Endometrium (tissue), 2 donors: ENCODE results near the gene GRM2.

Experiments
- FAIRE-seq: peaks from 2 replicates; lab custom pipeline; 2012; peaks lifted over from hg19 to GRCh38; lab: Jason Lieb, UNC
- donor health status: control.
- donor health status: control.

The GRM2 gene

DNA sequence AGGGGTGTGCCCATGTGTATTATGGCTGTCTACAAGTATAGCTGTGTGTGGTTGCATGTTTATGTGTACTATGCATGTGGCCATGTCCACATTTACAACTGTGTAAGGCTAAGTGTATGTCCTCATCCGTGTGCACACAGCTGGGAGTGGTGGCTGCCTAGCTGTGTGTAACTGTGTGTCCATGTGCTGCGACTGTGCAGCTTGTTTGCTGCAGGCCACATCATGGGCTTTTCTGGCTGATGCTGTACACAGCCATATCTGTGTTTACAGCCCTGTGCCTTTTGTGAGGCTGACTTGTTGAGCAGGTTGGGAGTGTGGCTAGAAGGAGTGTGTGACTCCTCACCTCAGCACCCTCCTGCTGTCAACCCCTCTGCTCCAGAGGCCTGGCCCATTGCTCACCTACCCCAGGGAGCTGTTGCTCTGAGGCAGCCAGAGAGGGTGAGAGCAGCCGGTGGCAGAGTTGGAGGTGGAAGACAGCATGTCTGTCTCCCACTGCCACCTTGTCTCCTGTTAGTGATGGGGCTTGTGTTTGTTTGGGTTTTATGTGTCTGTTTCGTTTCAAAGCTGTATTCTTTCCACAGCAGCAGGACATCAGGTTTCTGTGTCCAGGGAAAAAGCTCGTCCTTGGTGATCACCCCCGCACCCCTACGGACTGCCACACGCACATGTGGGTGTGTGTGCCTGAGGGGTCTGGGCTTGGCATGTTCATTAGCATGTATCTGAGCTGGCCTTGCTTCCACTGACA lies 1.4 kb upstream of the GRM2 start:
- no peak for FAIRE-seq

DNA sequence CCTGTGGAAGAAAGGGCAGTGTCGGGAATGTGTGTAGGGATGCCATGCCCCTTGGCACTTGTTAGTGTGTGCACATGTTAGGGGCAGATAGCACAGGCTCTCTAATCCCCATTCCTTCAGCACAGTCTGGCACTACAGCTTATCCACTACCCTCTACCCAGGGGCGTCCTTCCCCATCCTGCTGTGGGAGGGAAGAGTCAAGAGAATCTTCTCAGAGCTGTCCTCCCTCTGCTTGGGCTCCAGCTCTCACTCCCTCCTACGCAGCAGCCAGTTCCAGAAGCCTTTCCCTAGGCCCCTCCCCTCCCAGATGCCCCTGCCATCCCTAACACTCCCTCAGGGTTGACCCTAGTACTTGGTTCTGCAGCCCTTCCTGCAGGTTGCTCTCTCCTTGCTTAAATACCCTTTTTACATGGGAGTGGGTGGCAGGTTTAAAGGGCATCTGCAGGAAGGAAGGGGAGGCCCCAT lies 815 bp upstream of the GRM2 start:
- no peak for FAIRE-seq

- no peak for FAIRE-seq
Observed at GRCh38 chr3:51708216-51708845, 1.5 kb downstream of the GRM2 start.

DNA sequence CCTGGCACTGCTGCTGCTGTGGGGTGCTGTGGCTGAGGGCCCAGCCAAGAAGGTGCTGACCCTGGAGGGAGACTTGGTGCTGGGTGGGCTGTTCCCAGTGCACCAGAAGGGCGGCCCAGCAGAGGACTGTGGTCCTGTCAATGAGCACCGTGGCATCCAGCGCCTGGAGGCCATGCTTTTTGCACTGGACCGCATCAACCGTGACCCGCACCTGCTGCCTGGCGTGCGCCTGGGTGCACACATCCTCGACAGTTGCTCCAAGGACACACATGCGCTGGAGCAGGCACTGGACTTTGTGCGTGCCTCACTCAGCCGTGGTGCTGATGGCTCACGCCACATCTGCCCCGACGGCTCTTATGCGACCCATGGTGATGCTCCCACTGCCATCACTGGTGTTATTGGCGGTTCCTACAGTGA lies 2.1 kb downstream of the GRM2 start:
- FAIRE-seq = no peak

GRCh38 chr3:51709675-51710074 lies 2.8 kb downstream of the GRM2 start:
- no peak for FAIRE-seq

DNA sequence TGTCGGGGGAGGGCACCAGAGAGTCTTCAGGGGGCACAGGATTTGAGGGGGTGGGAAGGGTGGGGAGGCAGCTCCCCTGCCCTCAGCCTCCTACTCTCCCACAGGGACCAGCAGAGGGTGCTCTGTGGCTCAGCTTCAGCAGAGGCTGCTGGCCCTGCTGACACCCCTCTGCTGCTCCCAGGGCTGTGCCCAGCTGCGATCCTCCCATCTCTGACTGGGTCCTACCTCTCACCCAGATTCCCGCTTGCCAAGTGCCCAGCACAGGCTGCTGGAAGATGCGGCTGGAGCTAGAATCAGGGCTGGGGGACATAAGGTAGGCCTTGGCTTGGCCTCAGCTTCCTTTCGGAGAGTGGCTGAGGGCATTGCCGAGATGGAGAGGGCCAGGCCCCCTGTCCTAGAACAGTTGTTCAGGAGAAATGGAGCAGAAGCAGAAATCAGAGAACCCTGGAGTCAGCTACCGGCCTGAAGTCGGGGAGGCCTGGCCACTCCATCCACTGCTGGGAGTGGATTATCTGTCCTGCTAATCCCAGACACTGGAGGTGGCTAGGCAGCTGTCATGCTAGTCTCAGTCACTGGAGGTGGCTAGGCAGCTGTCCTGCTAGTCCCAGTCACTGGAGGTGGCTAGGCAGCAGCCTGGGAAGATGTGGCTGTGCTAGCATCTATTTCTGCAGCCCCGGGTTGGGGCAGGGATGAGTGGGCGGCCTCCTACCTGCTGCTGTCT lies 3.9 kb downstream of the GRM2 start:
- FAIRE-seq = no peak

- FAIRE-seq = no peak
Observed at GRCh38 chr3:51711352-51712037, 4.6 kb downstream of the GRM2 start.

GRCh38 chr3:51712038-51712420 lies 5.2 kb downstream of the GRM2 start:
- no peak for FAIRE-seq

GRCh38 chr3:51712511-51712931 lies 5.7 kb downstream of the GRM2 start:
- FAIRE-seq = no peak

- no peak for FAIRE-seq
Observed at GRCh38 chr3:51712963-51713362, 6.1 kb downstream of the GRM2 start.

- FAIRE-seq = no peak
Observed at GRCh38 chr3:51715231-51715976, 8.5 kb downstream of the GRM2 start.

DNA sequence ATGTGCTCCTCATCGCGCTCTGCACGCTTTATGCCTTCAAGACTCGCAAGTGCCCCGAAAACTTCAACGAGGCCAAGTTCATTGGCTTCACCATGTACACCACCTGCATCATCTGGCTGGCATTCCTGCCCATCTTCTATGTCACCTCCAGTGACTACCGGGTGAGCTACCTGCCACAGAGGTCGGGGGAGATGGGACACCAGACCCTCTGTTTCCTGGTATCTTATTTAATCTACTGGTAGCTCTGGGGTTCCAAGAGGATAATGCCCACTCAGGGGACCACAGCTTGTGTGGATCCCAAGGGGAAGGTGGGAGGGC lies 9.1 kb downstream of the GRM2 start:
- no peak for FAIRE-seq

DNA sequence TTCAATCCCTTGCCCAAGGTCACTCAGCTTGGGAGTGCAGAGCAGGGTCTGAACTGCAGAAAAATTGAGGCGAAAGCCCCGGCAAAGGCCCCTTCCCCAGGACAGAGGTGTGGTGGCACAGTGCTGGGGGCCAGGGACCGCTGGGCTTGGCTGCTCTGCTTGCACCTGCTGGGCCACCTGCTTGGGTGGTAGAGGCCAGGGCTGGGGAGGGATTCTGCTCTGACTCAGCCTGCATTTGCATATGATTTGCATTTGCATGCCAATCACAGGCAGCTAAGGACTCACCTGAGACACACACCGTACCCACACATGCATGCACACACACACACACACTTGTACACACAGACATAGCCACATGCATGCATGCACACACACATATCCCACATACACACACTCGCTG lies 9.9 kb downstream of the GRM2 start:
- FAIRE-seq = no peak

GRCh38 chr3:51717446-51717845 lies 10.6 kb downstream of the GRM2 start:
- no peak for FAIRE-seq

DNA sequence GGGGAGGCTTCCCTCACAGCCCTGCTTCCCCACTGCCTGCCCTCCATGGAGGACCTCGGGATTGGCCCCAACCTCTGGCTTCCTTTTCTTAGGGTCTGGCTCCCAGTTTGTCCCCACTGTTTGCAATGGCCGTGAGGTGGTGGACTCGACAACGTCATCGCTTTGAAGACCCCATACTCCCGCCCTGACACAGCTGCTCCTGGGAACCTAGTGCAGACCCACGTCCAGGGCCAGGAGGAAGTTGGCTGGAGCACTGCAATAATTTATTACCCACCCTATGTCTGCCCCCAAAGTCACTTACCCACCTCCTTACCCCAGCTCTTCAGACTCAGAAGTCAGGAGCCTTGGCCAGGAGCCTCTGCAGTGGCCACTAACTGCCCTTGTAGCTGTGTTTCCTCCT lies 11.1 kb downstream of the GRM2 start:
- no peak for FAIRE-seq

DNA sequence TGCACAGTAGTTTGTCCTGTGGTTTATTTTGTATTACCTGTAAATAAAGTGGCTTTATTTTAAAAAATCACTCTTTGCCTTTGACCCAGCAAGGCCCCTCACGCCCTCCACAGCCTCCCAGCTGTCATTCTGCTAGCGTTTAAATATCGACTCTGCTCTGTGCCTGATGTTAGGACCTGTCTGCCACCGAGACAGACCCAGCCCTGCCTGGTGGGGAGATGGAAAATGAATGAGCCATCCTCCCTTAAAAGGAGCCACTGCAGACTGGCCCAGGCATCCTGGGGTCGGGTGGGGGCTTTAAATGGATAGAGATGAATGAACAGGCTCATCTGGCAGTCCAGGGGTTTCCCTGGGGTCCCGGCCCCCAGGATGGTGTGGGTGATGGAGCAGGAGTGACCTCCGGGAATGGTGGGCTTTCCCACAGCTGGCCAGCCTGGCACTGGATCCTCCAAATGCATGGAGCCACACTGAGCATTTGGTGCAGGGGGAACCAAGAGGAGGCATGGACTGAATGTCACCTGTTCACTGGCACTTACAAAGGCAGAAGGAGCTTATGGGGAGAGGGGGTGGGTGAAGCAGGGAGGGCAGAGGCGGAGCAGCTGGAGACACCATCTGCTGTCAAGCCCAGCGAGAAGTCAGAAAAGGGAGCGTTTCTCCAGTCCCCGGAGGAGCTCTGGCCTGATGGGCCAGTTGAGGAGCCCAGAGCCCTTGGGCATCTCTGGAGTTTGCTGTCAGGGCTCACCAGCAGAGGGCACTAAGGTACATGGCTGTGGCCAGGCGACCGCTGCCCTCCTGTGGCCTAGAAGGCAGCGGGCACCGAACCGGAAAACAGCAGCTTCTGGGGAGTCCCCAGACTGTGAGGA lies 11.9 kb downstream of the GRM2 start:
- FAIRE-seq = no peak

- FAIRE-seq = no peak
Observed at GRCh38 chr3:51719410-51720025, 12.7 kb downstream of the GRM2 start.

GRCh38 chr3:51720292-51721061 lies 13.6 kb downstream of the GRM2 start:
- no peak for FAIRE-seq

DNA sequence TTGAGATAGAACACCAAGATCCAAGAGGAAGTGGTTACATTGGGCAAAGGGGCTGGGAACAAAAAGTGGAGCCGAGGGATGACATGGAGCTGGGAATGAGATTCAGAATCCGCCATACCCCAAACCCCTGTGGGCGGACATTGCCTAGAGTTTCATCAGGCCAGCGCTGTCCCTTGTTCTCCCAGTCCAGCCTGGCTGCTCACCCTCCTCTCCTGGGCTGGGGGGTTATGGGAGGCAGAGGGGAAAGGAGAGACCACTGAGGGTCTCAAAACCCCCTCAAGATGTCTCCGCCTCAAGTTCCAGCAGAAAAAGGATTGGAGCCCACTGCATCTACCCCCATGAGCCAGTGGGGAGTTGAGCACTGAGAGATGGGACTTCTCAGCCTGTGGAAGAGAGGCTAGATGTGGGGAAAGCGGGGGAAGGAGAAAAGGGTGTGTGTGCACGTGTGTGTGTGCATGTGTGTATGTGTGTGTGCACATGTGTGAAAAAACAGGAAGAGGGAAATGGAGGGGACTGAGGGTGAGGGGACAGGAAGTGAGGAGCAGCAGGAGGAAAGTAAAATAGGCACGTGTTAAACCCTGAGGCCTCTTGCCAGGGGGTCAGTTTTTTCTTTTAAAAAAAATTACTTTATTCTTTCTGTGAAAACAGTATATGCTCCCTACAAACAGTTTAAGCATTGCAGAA lies 14.3 kb downstream of the GRM2 start:
- FAIRE-seq = no peak
